Mesendoderm (in vitro differentiated cells): ENCODE data around the gene ZNFX1.
"Not testable (repeated sequence)": the region's sequence is repeated elsewhere in the genome, so short reads cannot be mapped to it uniquely, and the experiment has no call there.

Source experiments
- DNase-seq: peaks from one replicate; pipeline ENCODE4 v3.0.0; 2013
- H2AK5ac ChIP-seq: 2 replicates; pipeline ENCODE4 v1.6.1; 2013; ENCODE audit warnings: low read length, inconsistent platforms
- H2BK120ac ChIP-seq: 2 replicates; pipeline ENCODE4 v1.6.1; 2013; ENCODE audit warnings: low read depth, mild to moderate bottlenecking, low read length, moderate library complexity, mixed read lengths
- H2BK15ac ChIP-seq: replicated peaks from 2 replicates; pipeline ENCODE4 v1.6.1; 2013; ENCODE audit warnings: low read depth, mild to moderate bottlenecking, moderate library complexity
- H2BK5ac ChIP-seq: 2 replicates; pipeline ENCODE4 v1.6.1; 2013; ENCODE audit warnings: low read length, inconsistent platforms
- H3K18ac ChIP-seq: 2 replicates; pipeline ENCODE4 v1.6.1; 2013; ENCODE audit warnings: mild to moderate bottlenecking, low read length, mixed read lengths
- H3K23ac ChIP-seq: one replicate; pipeline ENCODE4 v1.6.1; 2013; ENCODE audit warnings: low read length
- H3K27ac ChIP-seq: 2 replicates; pipeline ENCODE4 v1.5.1; 2013; ENCODE audit warnings: low read depth, mild to moderate bottlenecking, inconsistent platforms, low read length, moderate library complexity
- H3K27me3 ChIP-seq: 2 replicates; pipeline ENCODE4 v1.6.1; 2013; ENCODE audit warnings: low read length, control low read depth, mild to moderate bottlenecking, inconsistent platforms; ENCODE audit not compliant: insufficient read depth, poor library complexity
- H3K36me3 ChIP-seq: 2 replicates; pipeline ENCODE4 v1.6.1; 2013; ENCODE audit warnings: low read length, inconsistent platforms; ENCODE audit not compliant: control insufficient read depth, insufficient read depth
- H3K4ac ChIP-seq: one replicate; pipeline ENCODE4 v1.6.1; 2013; ENCODE audit warnings: low read depth, mild to moderate bottlenecking, low read length, moderate library complexity
- H3K4me1 ChIP-seq: 2 replicates; pipeline ENCODE4 v1.6.1; 2013; ENCODE audit warnings: low read depth, low read length, inconsistent platforms; ENCODE audit not compliant: control insufficient read depth
- H3K4me2 ChIP-seq: 2 replicates; pipeline ENCODE4 v1.6.1; 2013; ENCODE audit warnings: low read length
- H3K4me3 ChIP-seq: 2 replicates; pipeline ENCODE4 v1.5.1; 2013; ENCODE audit warnings: mild to moderate bottlenecking, low read length
- H3K56ac ChIP-seq: one replicate; pipeline ENCODE4 v1.6.1; 2013; ENCODE audit warnings: low read length
- H3K79me1 ChIP-seq: 2 replicates; pipeline ENCODE4 v1.6.1; 2013; ENCODE audit warnings: low read length, inconsistent platforms
- H3K79me2 ChIP-seq: 2 replicates; pipeline ENCODE4 v1.6.1; 2013; ENCODE audit warnings: mild to moderate bottlenecking, low read length; ENCODE audit not compliant: control insufficient read depth, insufficient read depth
- H3K9ac ChIP-seq: 2 replicates; pipeline ENCODE4 v1.6.1; 2013; ENCODE audit warnings: low read length, inconsistent platforms
- H4K5ac ChIP-seq: one replicate; pipeline ENCODE4 v1.6.1; 2013; ENCODE audit warnings: low read length
- H4K8ac ChIP-seq: one replicate; pipeline ENCODE4 v1.6.1; 2013; ENCODE audit warnings: low read depth, mild to moderate bottlenecking, control low read depth, low read length, moderate library complexity
- WGBS: extraction: QIAGEN DNeasy Blood & Tissue Kit; methylation state at CpG from one replicate; pipeline ENCODE4 v1.1.7; 2013; ENCODE audit warnings: low lambda C conversion rate, missing lambda C conversion rate; ENCODE audit not compliant: insufficient coverage; ENCODE audit errors: extremely low coverage; 5-methylcytosine and 5-hydroxymethylcytosine counted together

Gene ZNFX1

GRCh38 chr20:49228676-49229075, 49.2 kb downstream of the ZNFX1 start:
- Histone ChIP-seq H2BK120ac (no peak overlapping the region), H3K23ac (no peak overlapping the region), H3K18ac (no peak overlapping the region), H3K27me3 (no peaks in the 10 kb centered on the region), H2BK5ac (no peak overlapping the region), H2BK15ac (no peak overlapping the region), H3K4me3 (no peak overlapping the region), H3K27ac (no peak overlapping the region), H3K4ac (no peak overlapping the region), H3K79me2 (no peaks in the 10 kb centered on the region), H3K4me1 (no peaks in the 10 kb centered on the region), H3K4me2 (no peak overlapping the region), H3K36me3 (peaks cover 15% of the 10 kb centered on the region), H3K9ac (no peak overlapping the region), H3K56ac (no peak overlapping the region), H4K5ac (no peak overlapping the region), H2AK5ac (no peak overlapping the region), H3K79me1 (no peaks in the 10 kb centered on the region), H4K8ac (no peak overlapping the region)
- no CpG with 5 or more reads among the region's 9 CpGs for WGBS
- DNase-seq = no peak

DNA sequence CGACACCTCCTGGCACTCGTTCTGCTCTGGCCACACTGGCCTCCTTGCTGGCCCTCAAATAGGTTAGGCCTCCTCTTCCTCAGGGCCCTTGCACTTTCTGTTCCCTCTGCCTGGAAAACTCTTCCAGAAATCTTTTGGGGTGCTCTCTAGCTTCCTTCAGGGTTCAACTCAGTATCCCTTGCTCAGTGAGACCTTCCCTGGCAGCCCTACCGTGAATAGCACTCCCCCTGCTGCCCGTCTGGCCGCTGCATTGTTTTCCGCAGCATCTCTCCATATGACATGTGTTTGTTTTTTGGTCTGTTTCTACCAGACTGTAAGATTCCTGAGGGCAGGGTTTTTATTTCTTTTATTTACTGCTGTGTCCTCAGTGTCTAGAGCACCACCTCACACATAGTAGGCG, 52.0 kb downstream of the ZNFX1 start:
- Histone ChIP-seq H3K9ac (no peak overlapping the region), H2BK5ac (no peak overlapping the region), H3K27ac (no peak overlapping the region), H4K5ac (no peak overlapping the region), H3K79me1 (no peaks in the 10 kb centered on the region), H3K4me3 (no peak overlapping the region), H3K79me2 (no peaks in the 10 kb centered on the region), H3K18ac (no peak overlapping the region), H3K56ac (no peak overlapping the region), H3K23ac (no peak overlapping the region), H3K36me3 (peaks cover 13% of the 10 kb centered on the region), H3K4ac (no peak overlapping the region), H3K4me1 (no peaks in the 10 kb centered on the region), H3K27me3 (no peaks in the 10 kb centered on the region), H3K4me2 (no peak overlapping the region), H4K8ac (no peak overlapping the region), H2BK120ac (no peak overlapping the region), H2BK15ac (no peak overlapping the region), H2AK5ac (no peak overlapping the region)
- no CpG with 5 or more reads among the region's 7 CpGs for WGBS
- DNase-seq = no peak

DNA sequence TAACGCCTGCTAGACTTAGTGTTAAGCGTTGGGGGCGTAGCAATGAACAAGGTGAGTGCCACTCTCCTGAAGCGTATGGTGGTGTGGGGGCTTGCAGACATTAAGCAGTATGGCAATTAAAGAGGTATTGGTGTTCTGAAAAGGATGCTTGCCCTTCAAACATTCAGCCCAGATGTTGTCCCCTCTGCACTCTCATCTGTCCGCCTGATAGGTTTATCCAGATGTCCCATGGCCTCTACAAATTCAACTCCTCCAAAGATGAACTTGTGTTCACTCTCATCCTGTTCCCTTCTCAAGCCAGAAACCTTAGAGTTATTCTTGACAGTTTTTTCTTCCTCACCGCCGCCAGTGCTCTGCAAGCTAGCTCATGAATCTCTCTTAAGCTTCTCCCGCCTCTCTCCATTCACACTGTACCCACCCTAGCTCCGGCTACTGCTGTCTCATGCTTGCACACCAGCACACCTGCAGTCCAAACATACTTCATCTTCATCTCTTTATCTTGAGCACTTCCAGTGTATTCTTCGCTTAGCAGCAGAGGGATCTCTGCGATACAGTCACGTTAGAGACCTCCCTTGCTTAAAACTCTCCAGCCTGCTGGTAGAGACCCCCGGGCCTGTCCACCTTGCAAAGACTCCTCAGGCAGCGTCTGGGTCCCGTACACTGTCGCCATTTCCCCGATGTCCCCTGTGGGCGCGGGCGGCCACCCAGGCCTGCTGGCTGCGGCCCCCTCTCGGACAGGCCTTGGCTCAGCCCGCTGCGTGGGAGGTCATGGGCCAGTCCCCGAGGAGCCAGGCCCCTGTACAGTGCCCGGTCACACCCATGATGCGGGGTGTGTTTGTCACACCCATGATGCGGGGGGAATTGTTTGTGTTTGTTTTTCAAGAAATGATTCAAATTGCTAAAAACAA, 57.7 kb downstream of the ZNFX1 start:
- Histone ChIP-seq H2BK15ac (no peak overlapping the region), H3K36me3 (peaks cover 9% of the 10 kb centered on the region), H3K4ac (peak overlapping the region; percentile 41), H3K23ac (no peak overlapping the region), H3K4me2 (peak overlapping the region; percentile 94), H3K27ac (no peak overlapping the region), H4K8ac (no peak overlapping the region), H3K4me3 (peak overlapping the region; percentile 79), H2AK5ac (peak overlapping the region; percentile 35), H3K27me3 (no peaks in the 10 kb centered on the region), H3K4me1 (no peaks in the 10 kb centered on the region), H3K79me2 (peaks cover 14% of the 10 kb centered on the region), H4K5ac (no peak overlapping the region), H3K9ac (peak overlapping the region; percentile 81), H2BK5ac (no peak overlapping the region), H3K56ac (peak overlapping the region; percentile 91), H3K79me1 (peaks cover 6% of the 10 kb centered on the region), H3K18ac (no peak overlapping the region), H2BK120ac (no peak overlapping the region)
- no CpG with 5 or more reads among the region's 28 CpGs for WGBS
- DNase-seq = no peak

DNA sequence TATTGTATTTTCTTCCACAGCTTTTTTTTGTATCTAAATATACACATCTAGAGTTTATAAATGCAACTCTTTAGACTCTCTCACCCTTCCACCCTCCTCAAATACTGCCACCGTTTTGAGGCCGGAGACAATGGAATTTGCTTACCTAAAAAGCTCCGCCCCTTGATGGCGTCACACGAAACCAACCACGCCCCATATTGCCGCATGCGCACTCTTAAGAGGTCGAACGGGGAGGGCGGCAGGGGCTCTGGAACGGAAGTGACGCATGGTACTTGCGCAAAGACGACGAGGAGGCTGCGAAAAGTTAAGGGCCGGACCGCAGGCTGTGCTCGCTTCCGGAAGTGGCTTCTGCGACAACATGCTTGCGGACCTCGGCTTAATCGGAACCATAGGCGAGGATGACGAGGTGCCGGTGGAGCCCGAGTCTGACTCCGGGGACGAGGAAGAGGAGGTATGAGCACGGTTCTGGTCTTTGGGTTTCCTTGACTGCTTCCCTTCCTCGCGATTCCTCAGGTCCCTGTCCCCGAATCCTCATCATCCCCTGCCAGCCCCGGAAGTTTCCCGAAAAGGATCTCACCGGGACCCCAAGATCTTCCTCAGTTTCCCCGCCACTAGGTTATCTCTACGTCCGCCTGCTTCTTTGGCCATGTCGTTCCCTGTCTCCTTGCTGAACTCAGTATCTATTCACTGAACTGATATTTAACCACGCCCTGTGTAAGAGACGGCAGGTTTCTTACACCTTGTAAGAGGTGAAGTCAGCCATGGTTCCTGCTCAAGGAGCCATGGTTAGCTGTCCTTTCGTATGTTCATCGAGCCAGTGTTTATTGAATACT, 58.5 kb downstream of the ZNFX1 start, which contains the start of gene DDX27:
Gene DDX27 (plus strand): TSS at position 326 of the 833 bp plus-strand sequence. CDS start 33 bp downstream, at position 359.
- peak; percentile 99 for DNase-seq
- H3K23ac ChIP-seq = peak within 1 kb of the TSS; percentile 1
- peak within 1 kb of the TSS; percentile 81 for H3K9ac ChIP-seq
- H3K27ac ChIP-seq = no peak within 1 kb of the TSS
- no peak within 1 kb of the TSS for H4K8ac ChIP-seq
- H3K56ac ChIP-seq = peak within 1 kb of the TSS; percentile 91
- peak within 1 kb of the TSS; percentile 79 for H3K4me3 ChIP-seq
- H3K4me2 ChIP-seq = peak within 1 kb of the TSS; percentile 94
- no peak within 1 kb of the TSS for H2BK120ac ChIP-seq
- no peak within 1 kb of the TSS for H2BK5ac ChIP-seq
- H3K18ac ChIP-seq = no peak within 1 kb of the TSS
- peaks cover 6% of the 10 kb centered on the region for H3K79me1 ChIP-seq
- no peaks in the 10 kb centered on the region for H3K27me3 ChIP-seq
- peaks cover 5% of the 10 kb centered on the region for H3K36me3 ChIP-seq
- peak within 1 kb of the TSS; percentile 93 for H3K4ac ChIP-seq
- H3K4me1 ChIP-seq = no peaks in the 10 kb centered on the region
- no peak within 1 kb of the TSS for H4K5ac ChIP-seq
- no peak within 1 kb of the TSS for H2BK15ac ChIP-seq
- H3K79me2 ChIP-seq = peaks cover 14% of the 10 kb centered on the region
- H2AK5ac ChIP-seq = peak within 1 kb of the TSS; percentile 35
- WGBS = no CpG with 5 or more reads among the region's 46 CpGs

- not testable (repeated sequence) for H2AK5ac ChIP-seq, H2BK5ac ChIP-seq, H2BK15ac ChIP-seq, H4K5ac ChIP-seq, H4K8ac ChIP-seq, H3K36me3 ChIP-seq, H3K27me3 ChIP-seq, H3K4me3 ChIP-seq, H3K4me2 ChIP-seq, H3K23ac ChIP-seq, H3K18ac ChIP-seq, DNase-seq, H3K27ac ChIP-seq, H3K4me1 ChIP-seq, H2BK120ac ChIP-seq, H3K79me1 ChIP-seq
- peak overlapping the region; percentile 93 for H3K4ac ChIP-seq
- WGBS = no CpG with 5 or more reads among the region's 13 CpGs
- H3K9ac ChIP-seq = peak overlapping the region; percentile 37
- H3K79me2 ChIP-seq = peaks cover 14% of the 10 kb centered on the region
- peak overlapping the region; percentile 65 for H3K56ac ChIP-seq
Observed at GRCh38 chr20:49218739-49219090, 59.1 kb downstream of the ZNFX1 start.
